Gastroesophageal sphincter (tissue), 3 donors: Measurements from ENCODE around the gene DPF1.

Experiments used
- CTCF ChIP-seq, 4 experiments: fragments of 200-600 bp in 2 of 4; fragments of 450-650 bp in 2 of 4; sonication (generic) in 1 of 4; IDR thresholded peaks; one replicate each; pipeline ENCODE4 v1.5.1; 2017 to 2019; ENCODE audit warnings: antibody characterized with exemption in 4 of 4, mild to moderate bottlenecking in 2 of 4, moderate library complexity in 2 of 4
- EP300 ChIP-seq: sonication (generic); formaldehyde crosslinking; IDR thresholded peaks from one replicate; pipeline ENCODE4 v1.6.1; 2017; ENCODE audit warnings: antibody characterized with exemption, mild to moderate bottlenecking
- POLR2A ChIP-seq, 2 donors: fragments of 450-650 bp; IDR thresholded peaks; one replicate each; pipeline ENCODE4 v1.6.1; 2017; ENCODE audit warnings: antibody characterized with exemption in 2 of 2, mild to moderate bottlenecking in 2 of 2, moderate library complexity in 1 of 2
- POLR2AphosphoS5 ChIP-seq: sonication (generic); formaldehyde crosslinking; IDR thresholded peaks from one replicate; pipeline ENCODE4 v1.6.1; 2017; ENCODE audit warnings: antibody characterized with exemption

- TF ChIP-seq CTCF (IDR thresholded peaks at IDR 0.05) (no peak), POLR2A (IDR thresholded peaks at IDR 0.05) (no peak), POLR2AphosphoS5 (no peak), EP300 (no peak)
Observed at GRCh38 chr19:38219221-38219620, 4.8 kb downstream of the DPF1 start.
